ENCODE results near the gene CXCR2.

The CXCR2 gene

GRCh38 chr2:218125626-218126080 lies at the start of gene CXCR2:
Gene CXCR2, plus strand, starts transcription at chr2:218126028. Its CDS starts 8,774 bp downstream, at chr2:218134802.
- peak within 1 kb of the TSS in 8 of 11 experiments; percentile 10 to 59 (median 51); a peak in 11 of 22 replicates for H3K9ac ChIP-seq

GRCh38 chr2:218077464-218078216 lies 48.2 kb upstream of the CXCR2 start:
- TF ChIP-seq Cebpa-rat (IDR thresholded peaks at IDR 0.05): no peak
- Histone ChIP-seq H3K36me3 (no peaks in the 10 kb centered on the region), H3K27me3 (no peaks in the 10 kb centered on the region), H3K4me2 (no peak overlapping the region), H3K4me3 (no peak overlapping the region), H3K4me1 (peaks cover 4 to 27% (median 18%) of the 10 kb centered on the region in 10 experiments; a peak in 17 of 20 replicates), H3K9ac (no peak overlapping the region), H3K9me3 (replicated peaks in 1 of 11) (no peaks in the 10 kb centered on the region), H4K20me1 (no peaks in the 10 kb centered on the region), H3K27ac (no peak overlapping the region)

More at GRCh38 chr2:218125626-218126080, at the start of gene CXCR2:
- Histone ChIP-seq H3K36me3 (no peaks in the 10 kb centered on the region), H3K27ac (peak within 1 kb of the TSS in 8 of 11 experiments; percentile 29 to 59 (median 51); a peak in 13 of 22 replicates), H3K4me1 (peaks cover 14 to 27% (median 17%) of the 10 kb centered on the region in 10 experiments), H3K4me3 (peak within 1 kb of the TSS in 3 of 10 experiments; percentile 16 to 42 (median 32); a peak in 3 of 20 replicates), H3K4me2 (peak within 1 kb of the TSS; percentile 42 to 76 (median 62)), H3K27me3 (no peaks in the 10 kb centered on the region), H3K9me3 (replicated peaks in 1 of 11) (peaks cover 17 to 36% (median 25%) of the 10 kb centered on the region in 11 experiments), H4K20me1 (no peaks in the 10 kb centered on the region)
- TF ChIP-seq Cebpa-rat (IDR thresholded peaks at IDR 0.05): no peak

GRCh38 chr2:218079943-218080913 lies 45.6 kb upstream of the CXCR2 start:
- H3K4me3 ChIP-seq: no peak overlapping the region
- H3K9me3 ChIP-seq (replicated peaks in 1 of 11): peaks cover 0 to 5% (median 0%) of the 10 kb centered on the region in 11 experiments; a peak in 6 of 22 replicates
- no peaks in the 10 kb centered on the region for H3K27me3 ChIP-seq
- peaks cover 4 to 27% (median 18%) of the 10 kb centered on the region in 10 experiments; a peak in 17 of 20 replicates for H3K4me1 ChIP-seq
- H4K20me1 ChIP-seq: no peaks in the 10 kb centered on the region
- TF ChIP-seq Cebpa-rat (IDR thresholded peaks at IDR 0.05): no peak
- no peak overlapping the region for H3K9ac ChIP-seq
- no peak overlapping the region for H3K27ac ChIP-seq
- H3K36me3 ChIP-seq: no peaks in the 10 kb centered on the region
- peak overlapping the region in 5 of 11 experiments; percentile 9 to 68 (median 51); a peak in 5 of 22 replicates for H3K4me2 ChIP-seq

- Histone ChIP-seq H4K20me1 (no peaks in the 10 kb centered on the region), H3K4me1 (peaks cover 4 to 27% (median 18%) of the 10 kb centered on the region in 10 experiments; a peak in 17 of 20 replicates), H3K9me3 (replicated peaks in 1 of 11) (peaks cover 0 to 13% (median 1%) of the 10 kb centered on the region in 11 experiments; a peak in 16 of 22 replicates), H3K4me3 (no peak overlapping the region), H3K27ac (no peak overlapping the region; a peak in 2 of 22 replicates), H3K4me2 (peak overlapping the region in 7 of 11 experiments; percentile 1 to 68 (median 51); a peak in 11 of 22 replicates), H3K9ac (no peak overlapping the region), H3K36me3 (no peaks in the 10 kb centered on the region), H3K27me3 (no peaks in the 10 kb centered on the region)
- TF ChIP-seq Cebpa-rat (IDR thresholded peaks at IDR 0.05): no peak
Observed at GRCh38 chr2:218081063-218081462, 44.8 kb upstream of the CXCR2 start.

GRCh38 chr2:218081695-218082094 lies 44.1 kb upstream of the CXCR2 start:
- Histone ChIP-seq H3K27ac (no peak overlapping the region; a peak in 2 of 22 replicates), H3K4me1 (peaks cover 4 to 27% (median 18%) of the 10 kb centered on the region in 10 experiments; a peak in 17 of 20 replicates), H3K9me3 (replicated peaks in 1 of 11) (peaks cover 5 to 20% (median 8%) of the 10 kb centered on the region in 11 experiments)

GRCh38 chr2:218082586-218083351 lies 43.1 kb upstream of the CXCR2 start:
- Histone ChIP-seq H3K9ac (no peak overlapping the region), H3K36me3 (no peaks in the 10 kb centered on the region), H3K27ac (no peak overlapping the region), H3K9me3 (replicated peaks in 1 of 11) (peaks cover 10 to 30% (median 16%) of the 10 kb centered on the region in 11 experiments), H4K20me1 (no peaks in the 10 kb centered on the region), H3K4me3 (no peak overlapping the region), H3K4me2 (no peak overlapping the region; a peak in 2 of 22 replicates), H3K4me1 (peaks cover 4 to 27% (median 18%) of the 10 kb centered on the region in 10 experiments; a peak in 17 of 20 replicates), H3K27me3 (no peaks in the 10 kb centered on the region)
- no peak for TF ChIP-seq Cebpa-rat (IDR thresholded peaks at IDR 0.05)

More at GRCh38 chr2:218081695-218082094, 44.1 kb upstream of the CXCR2 start:
- Histone ChIP-seq H3K9ac (no peak overlapping the region), H3K4me2 (peak overlapping the region in 6 of 11 experiments; percentile 25 to 68 (median 54); a peak in 11 of 22 replicates), H4K20me1 (no peaks in the 10 kb centered on the region), H3K27me3 (no peaks in the 10 kb centered on the region), H3K36me3 (no peaks in the 10 kb centered on the region), H3K4me3 (no peak overlapping the region)
- no peak for TF ChIP-seq Cebpa-rat (IDR thresholded peaks at IDR 0.05)

GRCh38 chr2:218083352-218083676 lies 42.5 kb upstream of the CXCR2 start:
- Histone ChIP-seq H4K20me1 (no peaks in the 10 kb centered on the region), H3K4me3 (no peak overlapping the region), H3K9ac (no peak overlapping the region), H3K27me3 (no peaks in the 10 kb centered on the region), H3K4me2 (no peak overlapping the region), H3K4me1 (peaks cover 4 to 27% (median 18%) of the 10 kb centered on the region in 10 experiments; a peak in 17 of 20 replicates), H3K27ac (no peak overlapping the region), H3K9me3 (replicated peaks in 1 of 11) (peaks cover 10 to 35% (median 16%) of the 10 kb centered on the region in 11 experiments), H3K36me3 (no peaks in the 10 kb centered on the region)
- TF ChIP-seq Cebpa-rat (IDR thresholded peaks at IDR 0.05): no peak

GRCh38 chr2:218086478-218086877 lies 39.4 kb upstream of the CXCR2 start:
- no peak overlapping the region for H3K4me2 ChIP-seq
- peaks cover 1 to 11% (median 9%) of the 10 kb centered on the region in 10 experiments; a peak in 15 of 20 replicates for H3K4me1 ChIP-seq
- no peak for TF ChIP-seq Cebpa-rat (IDR thresholded peaks at IDR 0.05)
- peaks cover 10 to 35% (median 16%) of the 10 kb centered on the region in 11 experiments for H3K9me3 ChIP-seq (replicated peaks in 1 of 11)
- H3K36me3 ChIP-seq: no peaks in the 10 kb centered on the region
- no peaks in the 10 kb centered on the region for H4K20me1 ChIP-seq
- no peak overlapping the region for H3K9ac ChIP-seq
- H3K27me3 ChIP-seq: no peaks in the 10 kb centered on the region
- H3K4me3 ChIP-seq: no peak overlapping the region
- no peak overlapping the region for H3K27ac ChIP-seq

All from BLaER1 treated with 17β-estradiol and CSF1 and Interleukin-3, amounts not matched to agents 10 nM and 100 nM (cell line).